DMS 273 (cell line): Measurements from ENCODE around the gene VIM.

Experiments
- DNase-seq: peaks from one replicate; lab custom pipeline; 2025; ENCODE audit not compliant: unreplicated experiment; lab: John Stamatoyannopoulos, UW

VIM gene

GRCh38 chr10:17228091-17229015 is at the start of gene VIM:
TSS of gene VIM (plus strand) at chr10:17228241. CDS start at chr10:17229423, 1,182 bp downstream.
- peak; percentile 83 for DNase-seq

GRCh38 chr10:17179002-17179401 is 49.0 kb upstream of the VIM start:
- no peak for DNase-seq

- no peak for DNase-seq
Observed at GRCh38 chr10:17181110-17181509, 46.9 kb upstream of the VIM start.

GRCh38 chr10:17181751-17182150 is 46.3 kb upstream of the VIM start:
- peak; percentile 40 for DNase-seq

GRCh38 chr10:17183110-17183509 is 44.9 kb upstream of the VIM start:
- DNase-seq, result no peak

- no peak for DNase-seq
Observed at GRCh38 chr10:17185873-17186272, 42.2 kb upstream of the VIM start.

GRCh38 chr10:17188644-17189172 is 39.3 kb upstream of the VIM start:
- DNase-seq, result no peak

- DNase-seq, result no peak
Observed at GRCh38 chr10:17190602-17191001, 37.4 kb upstream of the VIM start.

- no peak for DNase-seq
Observed at GRCh38 chr10:17195083-17195482, 33.0 kb upstream of the VIM start.

GRCh38 chr10:17196045-17196444 is 32.0 kb upstream of the VIM start:
- no peak for DNase-seq

GRCh38 chr10:17196573-17196972 is 31.5 kb upstream of the VIM start:
- no peak for DNase-seq

GRCh38 chr10:17199351-17199804 is 28.7 kb upstream of the VIM start:
- peak; percentile 63 for DNase-seq

GRCh38 chr10:17200001-17200911 is 27.8 kb upstream of the VIM start:
- DNase-seq, result peak; percentile 13

- peak; percentile 94 for DNase-seq
Observed at GRCh38 chr10:17200912-17201793, 26.9 kb upstream of the VIM start, which contains the start of gene TRDMT1. TSS of gene TRDMT1 (minus strand) at chr10:17201672. CDS start at chr10:17201634, 38 bp downstream.

GRCh38 chr10:17201794-17202116 is 26.3 kb upstream of the VIM start:
- DNase-seq, result no peak

GRCh38 chr10:17202506-17202905 is 25.5 kb upstream of the VIM start:
- no peak for DNase-seq

GRCh38 chr10:17202999-17203398 is 25.0 kb upstream of the VIM start:
- no peak for DNase-seq

GRCh38 chr10:17203416-17203815 is 24.6 kb upstream of the VIM start:
- DNase-seq, result no peak

- peak; percentile 22 for DNase-seq
Observed at GRCh38 chr10:17206210-17206709, 21.8 kb upstream of the VIM start.

GRCh38 chr10:17208476-17208875 is 19.6 kb upstream of the VIM start:
- no peak for DNase-seq
